HG03103 (cell line): ENCODE results near the gene MACF1.
"Not testable (repeated sequence)": the region's sequence is repeated elsewhere in the genome, so short reads cannot be mapped to it uniquely, and the experiment has no call there.

Experiments used
- ATAC-seq: cut with Tn5 transposase; IDR thresholded peaks from one replicate; pipeline ENCODE4 v1.9.1; 2021; ENCODE audit warnings: low read depth; ENCODE audit not compliant: unreplicated experiment

Gene MACF1

GRCh38 chr1:39204441-39205081, at the start of gene MACF1:
MACF1 (plus strand) TSS chr1:39204695; CDS start chr1:39205023, 328 bp downstream.
- peak; percentile 27 for ATAC-seq

DNA sequence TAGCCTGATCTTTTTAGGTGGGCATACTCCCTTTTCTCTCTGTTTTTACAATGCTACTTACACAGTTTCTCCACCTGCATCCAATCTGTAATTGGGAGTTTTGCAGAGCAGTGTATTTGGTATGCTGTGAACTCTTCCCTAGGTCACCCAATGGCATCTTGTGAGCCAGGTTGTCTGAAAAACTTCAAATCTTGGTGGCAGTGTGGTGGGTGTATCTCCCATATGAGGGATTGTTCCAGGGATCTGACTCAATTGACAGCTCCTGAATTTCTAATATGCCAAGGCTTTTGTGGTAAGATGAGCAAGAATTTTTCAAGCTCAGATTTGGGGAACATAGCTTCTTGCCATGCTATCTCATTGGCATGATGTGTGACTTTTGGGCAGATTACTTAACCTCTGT, 47.2 kb upstream of the MACF1 start:
- ATAC-seq: no peak

- no peak for ATAC-seq
These were observed 46.0 kb upstream of the MACF1 start for GRCh38 chr1:39158327-39159086.

- no peak for ATAC-seq
These were observed 45.1 kb upstream of the MACF1 start for GRCh38 chr1:39159224-39160036.

DNA sequence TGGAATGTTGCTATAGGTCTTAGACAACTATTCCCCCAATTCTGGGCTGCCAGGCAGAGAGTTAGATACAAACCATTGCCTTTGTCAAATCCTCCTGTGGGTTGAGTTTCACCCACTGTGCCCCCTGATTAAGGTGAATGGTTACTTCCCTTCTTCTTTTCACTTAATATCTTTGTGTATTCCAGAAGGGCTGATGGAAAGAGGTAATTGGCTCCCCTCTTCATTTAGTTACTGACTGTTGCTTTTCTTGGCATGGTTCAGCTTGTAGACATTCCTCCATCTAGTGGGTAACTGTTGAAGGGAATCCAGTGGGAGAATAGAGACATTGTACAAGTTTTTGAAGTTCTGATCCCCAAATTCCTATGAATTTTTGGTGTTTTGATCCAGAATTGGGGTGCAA, 43.8 kb upstream of the MACF1 start:
- ATAC-seq: no peak

DNA sequence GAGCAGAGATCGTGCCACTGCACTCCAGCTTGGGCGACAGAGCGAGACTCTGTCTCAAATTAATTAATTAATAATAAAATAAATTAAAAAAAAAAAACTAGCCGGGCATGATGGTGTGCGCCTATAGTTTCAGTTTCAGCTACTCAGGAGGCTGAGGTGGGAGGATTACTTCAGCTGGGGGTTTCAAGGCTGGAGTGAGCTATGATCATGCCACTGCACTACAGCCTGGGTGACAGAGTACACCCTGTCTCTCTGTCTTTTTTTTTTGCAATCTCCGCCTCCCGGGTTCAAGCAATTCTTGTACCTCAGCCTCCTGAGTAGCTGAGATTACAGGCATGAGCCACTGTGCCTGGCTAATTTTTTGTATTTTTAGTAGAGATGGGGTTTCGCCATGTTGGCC, 42.7 kb upstream of the MACF1 start:
- not testable (repeated sequence) for ATAC-seq

- no peak for ATAC-seq
These were observed 41.0 kb upstream of the MACF1 start for GRCh38 chr1:39163469-39163868.

- no peak for ATAC-seq
These were observed 40.2 kb upstream of the MACF1 start for GRCh38 chr1:39164256-39164655.

- ATAC-seq: no peak
These were observed 39.4 kb upstream of the MACF1 start for GRCh38 chr1:39165049-39165448.

GRCh38 chr1:39165488-39165887, 39.0 kb upstream of the MACF1 start:
- ATAC-seq: no peak

DNA sequence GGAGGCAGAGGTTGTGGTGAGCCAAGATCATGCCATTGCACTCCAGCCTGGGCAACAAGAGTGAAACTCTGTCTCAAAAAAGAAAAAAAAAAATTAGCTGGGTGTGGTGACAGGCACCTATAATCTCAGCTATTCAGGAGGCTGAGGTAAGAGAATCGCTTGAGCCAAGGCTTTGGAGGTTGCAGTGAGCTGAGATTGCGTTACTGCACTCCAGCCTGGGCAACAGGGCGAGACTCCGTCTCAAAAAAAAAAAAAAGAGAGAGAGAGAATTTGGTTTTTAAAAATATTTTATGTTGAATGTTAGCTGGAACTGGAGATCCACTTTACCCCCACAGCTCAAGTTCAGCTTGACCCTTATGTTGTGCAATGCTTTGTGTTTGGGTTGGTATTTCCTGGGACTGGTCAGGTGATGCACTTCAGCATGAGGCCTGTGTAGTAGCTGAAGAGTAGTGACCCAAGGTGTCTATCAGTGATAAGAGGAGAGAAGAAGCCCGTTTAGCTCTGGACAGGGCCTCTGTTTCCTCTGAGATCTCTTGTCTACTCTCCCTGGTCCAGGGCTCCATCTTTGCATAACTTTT, 36.8 kb upstream of the MACF1 start:
- no peak for ATAC-seq

DNA sequence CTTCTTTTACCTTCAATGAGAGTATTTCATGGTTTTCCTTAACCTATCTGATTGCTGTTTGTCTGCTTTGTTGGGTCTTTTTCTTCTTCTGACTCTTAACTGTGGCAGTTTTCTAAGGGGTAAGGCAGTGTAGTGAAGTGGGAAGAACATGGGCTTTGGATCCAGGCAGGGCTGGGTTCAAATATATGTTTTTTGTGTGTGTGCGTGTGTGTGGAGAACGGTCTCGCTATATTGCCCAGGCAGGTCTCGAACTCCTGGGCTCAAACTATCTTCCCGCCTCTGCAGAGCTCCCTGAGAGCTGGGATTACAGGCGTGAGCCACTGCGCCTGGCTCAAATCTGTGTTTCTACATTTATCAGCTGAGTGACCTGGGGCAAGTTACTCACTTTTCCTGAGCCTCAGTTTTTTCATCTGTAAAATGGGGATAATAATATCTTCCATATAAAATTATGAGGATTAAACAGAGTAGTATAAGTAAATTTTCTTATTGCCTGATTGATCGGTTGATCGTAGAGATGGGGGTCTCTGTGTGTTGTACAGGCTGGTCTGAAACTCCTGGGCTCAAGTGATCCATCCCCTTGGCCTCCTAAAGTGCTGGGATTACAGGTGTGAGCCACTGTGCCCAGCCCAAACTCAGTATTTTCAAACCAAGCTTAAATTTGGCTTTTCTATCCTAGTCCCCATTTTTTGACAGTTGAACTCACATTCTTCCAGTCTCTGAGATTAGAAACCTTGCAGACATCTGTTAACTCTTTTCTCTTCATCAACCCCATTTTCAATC, 36.0 kb upstream of the MACF1 start:
- ATAC-seq: no peak

- ATAC-seq: no peak
These were observed 33.5 kb upstream of the MACF1 start for GRCh38 chr1:39170731-39171667.

DNA sequence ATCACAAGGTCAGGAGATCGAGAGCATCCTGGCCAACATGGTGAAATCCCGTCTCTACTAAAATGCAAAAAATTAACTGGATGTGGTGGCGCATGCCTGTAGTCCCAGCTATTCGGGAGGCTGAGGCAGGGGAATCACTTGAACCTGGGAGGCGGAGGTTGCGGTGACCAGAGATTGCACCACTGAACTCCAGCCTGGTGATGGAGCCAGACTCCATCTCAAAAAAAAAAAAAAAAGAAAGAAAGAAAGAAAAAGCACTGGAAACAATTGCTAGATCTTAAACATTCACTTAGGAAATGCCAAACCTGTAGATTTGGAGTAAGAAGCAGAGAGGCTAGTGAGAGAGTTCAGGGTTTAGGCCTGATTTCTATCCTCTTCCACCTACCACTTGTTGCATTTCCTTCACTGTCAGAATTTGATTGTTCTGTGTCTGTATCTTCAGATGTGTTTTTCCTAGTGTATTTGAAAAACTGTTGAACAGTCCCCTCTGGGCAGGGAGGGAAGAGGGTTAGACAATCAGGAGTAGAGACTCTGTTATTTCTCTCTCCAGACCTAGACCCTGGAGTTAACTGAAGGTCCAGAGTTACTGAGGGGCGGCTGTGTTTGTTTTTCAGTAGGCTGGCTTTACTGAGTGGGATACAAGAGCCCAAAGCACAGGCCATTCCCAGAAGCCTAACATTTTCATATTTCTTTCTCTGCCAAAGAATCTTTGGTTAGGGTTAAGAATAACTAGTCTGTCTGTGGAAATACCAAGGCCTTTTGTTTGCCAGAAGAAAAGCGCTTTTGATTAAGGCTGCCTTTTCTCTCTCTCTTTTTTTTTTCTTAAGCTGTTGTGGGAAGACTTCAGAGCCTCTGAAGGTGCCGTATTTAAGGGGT, 31.1 kb upstream of the MACF1 start:
- ATAC-seq: no peak

DNA sequence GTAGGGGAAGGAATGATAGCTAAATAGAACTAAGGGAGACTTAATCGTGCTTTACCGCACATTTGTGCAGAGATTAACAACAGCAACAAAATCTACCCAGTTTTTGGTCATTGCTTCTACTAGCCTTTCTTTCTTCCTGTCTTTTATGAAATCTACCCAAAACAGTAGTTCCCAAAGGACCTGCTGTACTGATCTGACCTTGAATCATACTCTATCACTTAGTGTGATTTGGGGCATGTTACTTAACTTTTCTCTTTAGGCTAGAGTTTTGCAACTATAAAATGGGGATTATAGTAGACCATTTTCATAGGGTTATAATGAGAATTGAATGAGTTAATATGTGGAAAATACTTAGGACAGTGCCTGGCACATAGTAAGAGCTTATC, 30.5 kb upstream of the MACF1 start:
- no peak for ATAC-seq

DNA sequence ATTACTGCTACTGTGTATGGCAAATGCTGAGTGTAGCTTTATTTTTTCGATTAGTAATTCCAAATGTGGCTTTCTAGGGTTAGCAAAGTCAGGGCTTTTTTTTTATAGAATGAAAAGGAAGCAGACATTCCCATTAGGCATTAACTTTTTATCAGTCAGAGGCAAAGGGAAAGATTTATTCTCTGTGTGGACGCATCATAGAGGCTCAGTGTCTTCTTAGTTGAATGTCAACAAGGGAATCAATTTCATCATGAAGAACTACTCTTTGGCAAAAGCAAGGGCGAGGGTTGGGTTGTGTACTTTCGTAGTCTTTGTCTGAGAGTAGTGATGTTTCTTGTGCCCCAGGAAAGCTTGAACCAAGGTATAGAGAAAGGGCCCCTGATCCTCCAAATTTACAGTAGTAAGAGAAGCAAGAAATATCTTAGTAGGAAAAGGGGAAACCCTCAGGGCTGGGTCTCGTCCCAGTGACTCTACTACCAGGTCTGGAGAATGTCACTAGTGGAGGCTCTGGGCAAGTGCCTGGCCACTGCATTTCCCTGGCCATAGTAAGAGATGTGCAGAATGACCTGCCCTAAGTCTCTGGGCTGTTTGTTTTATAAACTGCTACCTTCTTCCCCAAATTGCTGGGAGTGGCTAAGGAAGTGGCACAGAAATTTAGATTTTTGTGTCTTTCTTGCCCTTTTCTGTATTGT, 30.0 kb upstream of the MACF1 start:
- no peak for ATAC-seq

DNA sequence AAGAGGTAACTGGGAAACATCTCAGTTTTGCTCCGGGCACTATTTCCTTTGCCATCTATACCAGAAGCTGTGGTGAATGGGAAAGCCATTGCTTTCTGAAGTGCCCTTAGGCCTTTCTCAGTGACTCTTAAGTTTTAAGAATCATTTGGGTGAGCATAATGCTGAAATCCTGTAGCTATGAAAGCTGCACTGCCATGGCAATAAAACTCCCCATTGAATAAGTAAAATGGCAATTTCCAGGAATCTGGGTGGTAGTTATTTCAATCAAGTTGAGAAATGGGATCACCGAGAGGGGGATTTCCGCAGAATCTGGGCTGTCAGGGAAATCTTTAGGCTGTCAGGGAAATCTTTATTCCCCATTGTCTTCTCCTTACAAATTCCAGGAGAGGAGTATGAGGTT, 26.8 kb upstream of the MACF1 start:
- ATAC-seq: no peak
